Suprapubic skin (tissue), 4 donors: Measurements from ENCODE around the gene FAM107A. TPM values are rescaled to one million over a fixed set of nuclear protein-coding genes. Genes with fewer than 3 reads are reported as not detected.

ENCODE experiments used
- DNase-seq, 2 donors: peaks; one replicate each; pipeline ENCODE4 v3.0.0-alpha.2; 2019; ENCODE audit warnings: low spot score in 2 of 2
- H3K27ac ChIP-seq: fragments of 200-600 bp; sonication (generic); one replicate; pipeline ENCODE4 v1.5.1; 2019
- H3K27me3 ChIP-seq: fragments of 200-600 bp; sonication (generic); one replicate; pipeline ENCODE4 v1.5.1; 2019
- H3K36me3 ChIP-seq: fragments of 200-600 bp; sonication (generic); one replicate; pipeline ENCODE4 v1.5.1; 2019
- H3K4me1 ChIP-seq: fragments of 200-600 bp; sonication (generic); one replicate; pipeline ENCODE4 v1.5.1; 2019
- H3K4me3 ChIP-seq: fragments of 200-600 bp; sonication (generic); one replicate; pipeline ENCODE4 v1.5.1; 2019; ENCODE audit warnings: mild to moderate bottlenecking
- H3K9me3 ChIP-seq: fragments of 200-600 bp; sonication (generic); one replicate; pipeline ENCODE4 v1.5.1; 2019
- CTCF ChIP-seq, 2 donors: fragments of 200-600 bp in 1 of 2; fragments of 450-650 bp in 1 of 2; sonication (generic) in 1 of 2; IDR thresholded peaks; one replicate each; pipeline ENCODE4 v1.5.1; 2016 to 2019; ENCODE audit warnings: antibody characterized with exemption in 2 of 2, mild to moderate bottlenecking in 1 of 2, moderate library complexity in 1 of 2
- EP300 ChIP-seq: sonication (generic); formaldehyde crosslinking; IDR thresholded peaks from one replicate; pipeline ENCODE4 v1.6.1; 2017; ENCODE audit warnings: antibody characterized with exemption
- POLR2A ChIP-seq, 2 donors: fragments of 450-650 bp; IDR thresholded peaks; one replicate each; pipeline ENCODE4 v1.6.1; 2017; ENCODE audit warnings: antibody characterized with exemption in 2 of 2, mild to moderate bottlenecking in 2 of 2, moderate library complexity in 2 of 2
- POLR2AphosphoS5 ChIP-seq, 3 donors: sonication (generic); formaldehyde crosslinking; IDR thresholded peaks; one replicate each; pipeline ENCODE4 v1.6.1; 2017; ENCODE audit warnings: antibody characterized with exemption in 3 of 3
- whole genome bisulfite sequencing: methylation state at CpG from one replicate; pipeline ENCODE4 v1.1.5; 2018; 5-methylcytosine and 5-hydroxymethylcytosine counted together
- total RNA-seq, 4 donors: library from RNA; depleted of rRNA; stranded (reverse); fragments of >200 nt; gene quantifications; one replicate each; pipeline ENCODE4 v1.1.0, GENCODE V29; 2016

Gene FAM107A
- total RNA-seq, 4 donors from 2014 or later: 18.1 to 33.4 (median 24.6) TPM

- WGBS: 85% methylated on average over 7 of the region's 7 CpGs
- Histone ChIP-seq H3K4me1 (peaks cover 13% of the 10 kb centered on the region), H3K36me3 (peaks cover 30% of the 10 kb centered on the region), H3K9me3 (no peaks in the 10 kb centered on the region), H3K4me3 (no peak overlapping the region), H3K27me3 (no peaks in the 10 kb centered on the region), H3K27ac (no peak overlapping the region)
- no peak for DNase-seq
- no peak for TF ChIP-seq CTCF (IDR thresholded peaks at IDR 0.05)
- TF ChIP-seq EP300: no peak
- no peak for TF ChIP-seq POLR2A (IDR thresholded peaks at IDR 0.05)
- peak in 1 of 3 donors; percentile 36 for TF ChIP-seq POLR2AphosphoS5 (IDR thresholded peaks at IDR 0.05)
Measured at GRCh38 chr3:58526515-58526957, 50.7 kb downstream of the FAM107A start.

- TF ChIP-seq POLR2AphosphoS5 (IDR thresholded peaks at IDR 0.05): no peak
- no peak for TF ChIP-seq POLR2A (IDR thresholded peaks at IDR 0.05)
- no peak for TF ChIP-seq CTCF (IDR thresholded peaks at IDR 0.05)
- TF ChIP-seq EP300: no peak
- Histone ChIP-seq H3K27ac (no peak overlapping the region), H3K9me3 (no peaks in the 10 kb centered on the region), H3K36me3 (peaks cover 37% of the 10 kb centered on the region), H3K27me3 (no peaks in the 10 kb centered on the region), H3K4me1 (peaks cover 13% of the 10 kb centered on the region), H3K4me3 (no peak overlapping the region)
- no peak for DNase-seq
- 93% methylated on average over 10 of the region's 11 CpGs for WGBS
Measured at GRCh38 chr3:58524326-58524888, 52.8 kb downstream of the FAM107A start.

GRCh38 chr3:58522759-58523425, 54.3 kb downstream of the FAM107A start:
- Histone ChIP-seq H3K4me3 (no peak overlapping the region), H3K27me3 (no peaks in the 10 kb centered on the region), H3K36me3 (peaks cover 37% of the 10 kb centered on the region), H3K4me1 (peaks cover 8% of the 10 kb centered on the region), H3K9me3 (no peaks in the 10 kb centered on the region), H3K27ac (no peak overlapping the region)
- DNase-seq: no peak
- TF ChIP-seq CTCF (IDR thresholded peaks at IDR 0.05): no peak
- no peak for TF ChIP-seq POLR2AphosphoS5 (IDR thresholded peaks at IDR 0.05)
- no peak for TF ChIP-seq POLR2A (IDR thresholded peaks at IDR 0.05)
- 80% methylated on average over 5 of the region's 5 CpGs for WGBS

- H3K27me3 ChIP-seq: no peaks in the 10 kb centered on the region
- H3K36me3 ChIP-seq: peaks cover 37% of the 10 kb centered on the region
- TF ChIP-seq EP300 (no peak), POLR2AphosphoS5 (IDR thresholded peaks at IDR 0.05) (no peak), POLR2A (IDR thresholded peaks at IDR 0.05) (no peak), CTCF (IDR thresholded peaks at IDR 0.05) (no peak)
- 73% methylated on average over 10 of the region's 10 CpGs for WGBS
- DNase-seq: no peak
- no peak overlapping the region for H3K4me3 ChIP-seq
- no peaks in the 10 kb centered on the region for H3K9me3 ChIP-seq
- H3K27ac ChIP-seq: no peak overlapping the region
- H3K4me1 ChIP-seq: peaks cover 8% of the 10 kb centered on the region
Measured at GRCh38 chr3:58521917-58522631, 55.1 kb downstream of the FAM107A start.

GRCh38 chr3:58521336-58521670, 55.9 kb downstream of the FAM107A start:
- TF ChIP-seq POLR2AphosphoS5 (IDR thresholded peaks at IDR 0.05) (no peak), POLR2A (IDR thresholded peaks at IDR 0.05) (no peak)
- Histone ChIP-seq H3K27ac (no peak overlapping the region), H3K4me3 (no peak overlapping the region), H3K9me3 (no peaks in the 10 kb centered on the region), H3K27me3 (no peaks in the 10 kb centered on the region), H3K4me1 (peaks cover 5% of the 10 kb centered on the region), H3K36me3 (peaks cover 39% of the 10 kb centered on the region)
- 97% methylated on average over 3 of the region's 3 CpGs for WGBS
- DNase-seq: no peak
